ENCODE measurements around the gene SGPL1.

- TF ChIP-seq CTCF (IDR thresholded peaks at IDR 0.05), result no peak
- TF ChIP-seq POLR2A (IDR thresholded peaks at IDR 0.05; ENCODE audit: low read depth), result no peak
Measured at GRCh38 chr10:70901276-70901878, 85.6 kb downstream of the SGPL1 start.

Measured in esophagus muscularis mucosa (tissue), 3 donors.